GM19238 (cell line): Measurements from ENCODE around the gene SS18L1.
A peak's percentile ranks its signal among the peaks of the same experiment; 100 is the strongest.
"Not testable (repeated sequence)": the region's sequence is repeated elsewhere in the genome, so short reads cannot be mapped to it uniquely, and the experiment has no call there.

Experiments used
- DNase-seq: peaks from one replicate; pipeline ENCODE4 v3.0.0; 2011; ENCODE audit warnings: low spot score; ENCODE audit not compliant: insufficient read length

Gene SS18L1

GRCh38 chr20:62136283-62137091 lies 7.1 kb upstream of the SS18L1 start:
- peak; percentile 44 for DNase-seq

- no peak for DNase-seq
Observed at GRCh38 chr20:62137092-62137384, 6.5 kb upstream of the SS18L1 start.

DNA sequence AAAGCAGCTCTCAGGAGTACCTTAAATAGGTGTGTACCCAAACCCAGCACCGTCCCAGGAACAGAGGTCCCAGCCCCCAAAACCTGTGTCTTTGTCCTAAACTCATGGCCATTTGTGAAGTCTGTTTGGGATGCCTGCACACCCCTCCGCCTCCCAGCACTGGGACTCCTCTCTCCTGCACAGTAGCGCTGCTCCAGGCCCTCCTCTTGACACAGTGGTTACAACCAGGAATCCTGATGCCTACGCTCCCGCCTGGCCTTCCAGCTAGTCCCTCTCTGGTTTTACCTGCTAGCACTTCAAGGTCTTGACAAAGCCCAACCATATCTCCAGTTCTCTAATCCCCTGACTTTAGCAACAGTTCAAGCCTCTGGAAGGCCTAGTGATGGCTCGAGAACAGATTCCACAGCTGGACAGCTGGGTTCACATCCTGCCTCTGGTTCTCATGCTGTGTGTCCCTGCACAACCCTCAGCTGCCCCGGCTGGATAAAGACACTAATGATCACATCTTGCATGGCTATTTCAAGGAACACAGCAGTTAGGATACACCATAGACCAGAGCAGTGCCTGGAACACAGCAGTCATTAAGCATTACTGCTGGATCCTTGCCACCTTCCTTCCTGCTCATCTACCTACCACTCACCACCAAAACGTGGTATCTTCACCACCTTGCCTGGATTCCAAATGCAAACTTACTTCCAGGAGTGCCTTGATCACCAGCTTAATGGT lies 5.9 kb upstream of the SS18L1 start:
- DNase-seq: no peak

- no peak for DNase-seq
Observed at GRCh38 chr20:62138204-62138543, 5.4 kb upstream of the SS18L1 start.

DNA sequence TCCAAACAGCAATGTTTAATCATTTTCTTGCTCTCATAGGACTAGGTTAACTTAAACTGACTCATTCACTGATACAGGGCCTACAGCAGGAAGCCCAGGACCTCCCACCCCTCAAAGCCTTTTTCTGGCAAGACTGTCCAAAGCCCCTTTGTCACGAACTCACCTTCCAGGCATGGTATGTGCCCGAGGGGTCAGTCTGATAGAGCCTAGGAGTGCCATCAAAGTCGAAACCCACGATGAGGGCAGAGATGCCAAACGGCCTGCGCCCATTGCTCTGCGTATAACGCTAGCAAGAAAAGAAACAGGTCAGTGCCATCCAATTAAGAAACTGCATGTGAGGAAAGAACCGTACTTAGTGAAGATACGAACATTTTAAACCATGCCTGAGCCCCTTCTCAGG lies 4.7 kb upstream of the SS18L1 start:
- DNase-seq: no peak

DNA sequence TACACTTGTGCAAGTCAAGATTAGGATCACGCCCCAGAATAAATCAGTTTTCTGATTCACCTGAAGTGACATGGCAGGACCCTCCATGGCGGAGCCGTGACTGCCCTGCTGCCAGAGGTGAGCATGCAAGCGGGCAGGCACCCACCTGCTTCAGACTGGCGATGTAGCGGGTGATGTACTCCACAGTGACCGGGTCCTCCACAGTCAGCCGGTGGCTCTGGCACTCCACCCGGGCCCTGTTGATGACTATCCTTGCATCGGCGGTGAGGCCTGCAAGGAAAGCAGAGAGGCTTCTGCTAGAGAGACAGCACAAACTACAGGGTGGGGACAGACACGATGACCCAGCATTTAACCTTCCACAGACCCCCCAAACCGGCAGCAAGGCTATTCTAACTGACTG lies 3.9 kb upstream of the SS18L1 start:
- DNase-seq: no peak

GRCh38 chr20:62141043-62141396 lies 2.5 kb upstream of the SS18L1 start:
- DNase-seq: no peak

- no peak for DNase-seq
Observed at GRCh38 chr20:62141397-62142251, 1.9 kb upstream of the SS18L1 start.

DNA sequence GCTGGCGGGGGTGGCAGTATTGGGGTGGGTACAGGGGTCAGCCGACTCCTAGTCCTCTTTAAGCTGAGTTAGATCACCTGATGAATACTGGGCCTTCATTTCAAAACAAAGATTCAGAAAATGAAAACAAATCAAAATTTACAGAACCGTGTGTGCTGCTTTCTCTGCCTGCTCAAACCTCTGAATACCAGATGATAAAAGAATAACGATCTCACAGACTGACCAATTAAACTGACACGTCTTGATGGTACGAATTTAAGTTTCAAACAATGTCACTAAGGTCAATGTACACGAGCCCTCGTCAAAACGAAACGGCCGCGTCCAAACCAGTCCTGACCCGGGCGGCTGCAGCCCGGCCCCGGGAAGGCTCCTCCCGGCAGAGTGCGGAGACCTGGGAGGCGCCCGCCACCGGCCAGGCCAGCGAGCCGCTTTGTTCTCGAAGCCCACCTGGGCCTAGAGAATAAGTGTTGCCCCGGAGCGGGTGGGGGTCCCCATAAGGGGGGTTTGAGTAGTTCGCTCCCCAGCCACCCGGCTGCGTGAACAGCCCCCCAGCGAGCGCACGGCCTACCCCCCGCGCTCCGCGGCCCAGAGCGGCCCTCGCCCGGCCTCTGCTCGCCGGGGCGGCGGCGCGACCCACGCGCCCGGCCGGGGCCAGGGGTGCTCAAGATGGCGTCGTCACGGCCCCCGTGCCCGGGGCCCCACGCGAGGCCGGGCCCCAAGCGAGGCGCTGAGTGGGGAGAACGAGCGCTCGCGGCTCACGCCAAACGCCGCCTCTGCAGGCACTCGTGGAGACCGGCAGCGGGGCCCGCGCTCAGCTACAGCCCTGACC lies 1.1 kb upstream of the SS18L1 start:
- no peak for DNase-seq

DNA sequence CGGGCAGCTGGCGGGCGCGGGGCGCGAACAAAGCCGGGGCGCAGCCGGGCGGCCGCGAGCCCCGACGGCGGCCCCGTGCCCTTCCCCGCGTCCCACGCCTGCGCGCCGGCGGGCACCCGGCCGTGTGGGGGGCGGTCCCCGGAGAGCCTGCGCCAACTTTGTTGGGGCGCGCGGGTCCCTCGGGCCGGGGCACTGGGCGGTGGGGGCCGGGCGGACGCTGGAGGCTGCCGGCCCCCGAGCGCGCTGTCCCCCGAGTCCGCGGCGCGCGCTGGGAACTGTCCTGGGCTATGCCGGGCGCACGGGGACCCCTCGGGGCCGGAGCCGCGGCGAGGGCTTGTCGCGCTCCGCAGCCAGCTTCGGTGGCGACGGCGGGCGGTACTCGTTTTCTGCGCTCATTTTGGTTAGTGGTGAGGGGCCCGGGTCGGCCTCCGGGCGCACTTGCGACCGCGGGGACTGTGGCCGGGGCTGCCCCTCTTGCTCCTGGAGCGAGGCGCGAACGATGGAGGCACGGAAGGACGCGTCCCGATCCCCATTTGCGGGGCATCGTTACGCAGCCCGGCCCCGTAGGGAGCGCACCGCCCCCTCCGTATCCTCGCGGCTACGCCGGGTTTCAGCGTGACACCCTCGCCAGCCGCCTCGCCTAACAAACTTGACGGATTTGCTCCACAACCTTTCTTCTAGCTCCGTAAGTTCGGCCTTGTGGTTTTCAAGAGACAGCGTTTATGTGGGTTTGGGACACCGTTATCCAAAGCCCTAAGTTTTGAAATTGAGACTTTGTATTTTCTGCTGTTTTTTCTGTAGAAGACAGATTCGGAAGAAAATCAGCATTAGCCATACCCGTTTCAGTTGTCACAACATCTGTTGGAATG lies 622 bp downstream of the SS18L1 start:
- DNase-seq: peak; percentile 60

GRCh38 chr20:62145688-62146018 lies 2.1 kb downstream of the SS18L1 start:
- no peak for DNase-seq

- no peak for DNase-seq
Observed at GRCh38 chr20:62146019-62146755, 2.6 kb downstream of the SS18L1 start.

DNA sequence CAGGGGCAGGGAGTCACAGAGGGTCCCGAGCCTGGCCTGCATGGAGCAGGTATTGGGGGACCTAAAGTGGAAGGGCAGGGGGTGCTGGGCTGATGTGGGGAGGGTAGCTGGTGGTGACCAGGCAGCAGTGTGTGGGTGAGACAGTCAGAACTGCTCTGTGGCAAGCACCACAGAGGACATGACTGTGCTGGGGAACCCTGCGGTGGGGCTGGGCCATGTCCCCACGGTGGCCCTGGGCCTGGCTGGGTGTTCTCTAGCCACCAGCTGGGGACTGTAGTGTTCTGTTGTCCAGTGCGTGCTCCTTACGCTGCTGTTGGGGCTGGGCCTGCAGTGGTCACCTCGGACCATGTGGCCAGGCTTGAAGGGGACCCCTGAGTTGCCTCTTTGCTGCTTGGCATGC lies 3.6 kb downstream of the SS18L1 start:
- no peak for DNase-seq

DNA sequence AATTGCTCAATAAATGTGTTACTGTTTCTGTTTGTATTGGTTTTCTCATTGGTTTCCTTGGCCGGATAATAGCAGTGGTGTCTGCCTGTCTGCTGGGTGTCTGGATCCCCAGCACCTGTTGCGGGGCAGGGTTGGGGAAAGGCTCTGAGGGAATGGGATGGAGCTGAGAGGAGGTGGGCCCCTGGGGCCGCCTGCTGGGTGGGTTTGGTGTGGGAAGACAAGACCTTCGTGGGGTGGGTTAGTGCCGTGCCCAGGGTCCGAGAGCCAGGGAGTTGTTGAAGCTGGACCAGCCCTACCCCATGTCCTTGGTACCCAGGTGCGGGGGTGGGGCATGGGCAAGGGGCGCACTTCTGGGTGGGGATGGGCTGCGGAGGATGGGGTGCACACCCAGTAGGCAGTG lies 4.0 kb downstream of the SS18L1 start:
- DNase-seq: no peak

DNA sequence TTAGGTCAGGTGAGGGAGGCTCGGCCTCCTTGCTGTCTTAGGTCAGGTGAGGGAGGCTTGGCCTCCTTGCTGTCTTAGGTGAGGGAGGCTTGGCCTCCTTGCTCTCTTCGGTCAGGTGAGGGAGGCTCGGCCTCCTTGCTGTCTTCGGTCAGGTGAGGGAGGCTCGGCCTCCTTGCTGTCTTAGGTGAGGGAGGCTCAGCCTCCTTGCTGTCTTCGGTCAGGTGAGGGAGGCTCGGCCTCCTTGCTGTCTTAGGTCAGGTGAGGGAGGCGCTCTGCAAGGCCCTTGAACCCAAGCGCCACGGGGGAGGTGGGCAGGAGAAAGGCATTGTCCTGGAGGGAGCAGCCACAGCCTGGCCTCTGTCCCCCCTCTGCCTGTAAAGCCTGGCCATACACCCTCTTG lies 4.8 kb downstream of the SS18L1 start:
- not testable (repeated sequence) for DNase-seq

DNA sequence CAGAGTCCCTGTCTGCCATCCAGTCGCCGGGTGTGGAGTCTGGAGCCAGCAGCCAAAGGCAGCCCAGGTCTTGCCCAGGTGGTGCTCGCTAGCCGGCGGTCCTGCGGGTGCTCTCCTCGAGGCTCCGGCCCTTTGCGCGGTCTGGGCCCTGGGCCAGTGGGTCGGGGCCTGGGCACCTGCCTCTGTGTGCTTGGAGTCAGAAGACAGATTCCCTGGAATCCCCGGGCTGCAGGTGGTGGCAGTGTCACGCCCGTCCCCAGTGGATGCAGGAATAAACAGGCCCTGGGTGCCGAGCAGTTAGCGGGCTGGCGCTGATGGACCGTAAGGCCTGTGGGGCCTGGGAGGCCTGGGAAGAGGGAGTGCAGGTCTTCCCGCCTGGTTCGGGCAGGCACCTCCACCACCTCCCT lies 5.3 kb downstream of the SS18L1 start:
- no peak for DNase-seq

- no peak for DNase-seq
Observed at GRCh38 chr20:62149532-62150309, 6.2 kb downstream of the SS18L1 start.

DNA sequence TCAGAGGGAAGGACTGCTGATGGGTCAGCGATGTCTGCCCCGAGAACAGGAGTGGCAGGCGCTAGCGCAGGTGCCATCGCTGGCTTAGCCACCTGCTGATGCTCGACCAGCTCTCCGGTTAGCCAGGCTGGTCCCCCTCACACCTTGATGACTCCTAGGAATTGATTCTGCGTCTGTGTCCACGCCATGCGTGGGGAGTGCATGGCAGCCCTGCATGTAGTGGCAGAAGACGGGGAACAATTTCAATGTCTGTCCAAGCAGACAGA lies 6.7 kb downstream of the SS18L1 start:
- no peak for DNase-seq

DNA sequence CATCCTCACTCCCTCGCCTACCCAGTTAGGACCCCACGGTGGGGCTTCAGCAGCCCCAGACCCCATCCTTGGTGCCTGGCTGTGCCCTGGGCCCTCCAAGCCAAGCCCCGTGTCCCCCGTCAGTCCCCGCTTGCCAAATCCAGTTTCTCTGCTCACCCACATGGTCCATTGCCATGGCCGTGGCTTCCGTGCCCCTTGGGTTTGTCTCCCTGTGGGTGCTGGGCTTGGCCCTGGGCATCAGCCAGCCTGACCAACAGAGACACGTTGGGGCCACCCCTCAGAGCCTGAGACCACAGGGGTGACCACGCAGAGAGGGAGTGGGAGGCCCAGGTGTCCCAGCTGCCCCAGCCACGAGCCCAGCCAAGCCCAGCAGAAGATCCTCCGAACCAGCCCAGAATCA lies 7.7 kb downstream of the SS18L1 start:
- no peak for DNase-seq
